GM12891 (cell line): ENCODE data around the gene XPC.
A peak's percentile ranks its signal among the peaks of the same experiment; 100 is the strongest.

Experiments
- DNase-seq: peaks from one replicate; pipeline ENCODE4 v3.0.0; 2011; ENCODE audit warnings: low spot score; ENCODE audit not compliant: insufficient read length
- FAIRE-seq: peaks from 2 replicates; lab custom pipeline; 2011; peaks lifted over from hg19 to GRCh38; lab: Jason Lieb, UNC
- PAX5 ChIP-seq: IDR thresholded peaks from 2 replicates; pipeline ENCODE4 v1.6.1; 2011; ENCODE audit warnings: low read length, moderate library complexity, mild to moderate bottlenecking; ENCODE audit not compliant: insufficient read depth, severe bottlenecking
- POLR2A ChIP-seq: IDR thresholded peaks from 2 replicates; pipeline ENCODE4 v1.6.1; 2011; ENCODE audit warnings: low read depth, low read length, control low read depth
- POLR2AphosphoS5 ChIP-seq: IDR thresholded peaks from 2 replicates; pipeline ENCODE4 v1.6.1; 2011; ENCODE audit warnings: low read depth, low read length, control low read depth
- POU2F2 ChIP-seq: IDR thresholded peaks from 2 replicates; pipeline ENCODE4 v1.6.1; 2011; ENCODE audit warnings: low read depth, mild to moderate bottlenecking, control low read depth, low read length, moderate library complexity
- SPI1 ChIP-seq: IDR thresholded peaks from 2 replicates; pipeline ENCODE4 v1.6.1; 2011; ENCODE audit warnings: low read depth, low read length, control low read depth
- TAF1 ChIP-seq: IDR thresholded peaks from 2 replicates; pipeline ENCODE4 v1.6.1; 2011; ENCODE audit warnings: low read depth, low read length, control low read depth

XPC gene

GRCh38 chr3:14188041-14188754 is 9.8 kb upstream of the XPC start:
- DNase-seq (no peak), FAIRE-seq (no peak)
- TF ChIP-seq POLR2A (no peak), POLR2AphosphoS5 (no peak)

DNA sequence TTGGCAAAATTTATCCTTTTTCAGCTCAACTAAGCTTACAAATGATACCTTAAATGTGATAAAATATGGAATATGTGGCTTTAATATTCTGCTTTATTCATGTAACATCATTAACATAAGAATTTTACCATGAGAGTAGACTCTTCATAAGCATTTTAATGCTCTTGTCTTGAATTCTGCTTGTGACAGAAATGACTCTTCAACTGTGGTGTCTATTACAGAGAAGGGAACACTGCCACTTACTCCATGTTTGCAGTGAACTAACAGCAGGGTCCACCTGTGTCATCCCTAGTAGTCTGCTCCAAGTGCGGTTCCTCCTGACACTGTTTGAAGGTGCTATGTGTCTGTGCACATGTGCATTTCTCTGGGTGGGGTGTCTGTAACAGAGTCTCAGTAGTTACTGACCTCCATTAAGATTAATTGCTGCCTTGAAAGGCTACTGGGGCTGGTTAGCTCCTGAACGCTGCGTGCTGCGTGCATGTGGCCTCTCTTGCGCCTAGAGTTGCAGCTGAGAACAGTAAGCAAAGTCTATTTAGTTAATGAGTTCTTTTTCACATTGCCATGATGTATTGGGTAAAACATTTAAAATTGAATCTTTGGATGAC is 8.6 kb upstream of the XPC start:
- no peak for FAIRE-seq
- TF ChIP-seq POLR2A (no peak), SPI1 (no peak), PAX5 (no peak), POU2F2 (no peak), POLR2AphosphoS5 (no peak), TAF1 (no peak)
- DNase-seq = no peak

DNA sequence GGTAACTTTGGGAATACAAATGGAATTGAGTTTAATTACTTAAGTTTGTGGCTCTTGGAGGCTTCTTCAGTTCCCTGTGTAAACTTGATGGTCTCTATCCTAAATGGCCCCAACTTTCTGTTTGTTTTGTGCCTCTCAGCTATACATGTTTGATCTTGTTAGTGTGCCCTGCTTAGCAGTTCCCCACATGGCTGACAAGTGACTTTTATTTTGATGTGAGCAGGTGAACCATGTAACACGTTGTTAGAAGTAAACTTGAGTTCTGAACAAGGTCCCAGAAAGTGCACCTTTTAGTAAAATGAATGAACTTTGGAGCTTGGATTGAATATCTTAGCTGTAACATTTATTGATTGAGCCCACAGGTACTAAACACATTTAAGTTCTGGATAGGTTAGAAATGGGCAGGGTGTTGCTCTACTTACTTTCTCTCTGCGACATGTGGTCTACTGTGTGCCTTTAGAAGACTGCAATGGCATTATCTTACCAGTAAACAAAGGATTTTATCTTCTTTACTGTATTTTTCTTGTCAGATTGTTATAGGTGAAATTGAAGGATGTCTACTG is 4.7 kb upstream of the XPC start:
- DNase-seq = no peak
- no peak for FAIRE-seq
- TF ChIP-seq POU2F2 (no peak), POLR2A (no peak), SPI1 (no peak), POLR2AphosphoS5 (no peak), PAX5 (no peak), TAF1 (no peak)

GRCh38 chr3:14181253-14181652 is 2.9 kb upstream of the XPC start:
- TF ChIP-seq POLR2AphosphoS5 (no peak), TAF1 (no peak), SPI1 (no peak), POU2F2 (no peak), POLR2A (no peak), PAX5 (no peak)
- no peak for DNase-seq
- FAIRE-seq = no peak

- no peak for TF ChIP-seq SPI1
- no peak for TF ChIP-seq POU2F2
- TF ChIP-seq TAF1 = no peak
- no peak for TF ChIP-seq POLR2A
- TF ChIP-seq PAX5 = no peak
- TF ChIP-seq POLR2AphosphoS5 = no peak
- DNase-seq = no peak
- no peak for FAIRE-seq
Observed at GRCh38 chr3:14179795-14180194, 1.4 kb upstream of the XPC start.

DNA sequence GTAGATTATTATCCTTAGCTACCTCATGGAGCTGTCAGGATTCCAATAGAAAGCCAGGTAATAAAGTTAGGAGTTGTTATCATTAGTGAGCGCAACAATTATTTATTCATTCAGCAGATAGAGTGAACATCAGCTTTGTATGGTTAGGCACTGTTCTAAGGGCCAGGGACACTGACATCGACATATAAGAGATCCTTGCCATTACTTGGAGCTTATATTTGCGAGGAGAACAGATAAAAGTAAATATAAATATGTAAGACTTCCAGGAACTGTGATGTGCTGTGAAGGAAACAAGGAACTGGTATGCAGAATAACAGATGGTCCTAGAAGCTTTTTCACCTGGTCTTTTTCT is 689 bp upstream of the XPC start:
- FAIRE-seq (no peak), DNase-seq (no peak)
- TF ChIP-seq SPI1 (no peak), PAX5 (no peak), POLR2A (no peak), POU2F2 (no peak), POLR2AphosphoS5 (no peak), TAF1 (no peak)

DNA sequence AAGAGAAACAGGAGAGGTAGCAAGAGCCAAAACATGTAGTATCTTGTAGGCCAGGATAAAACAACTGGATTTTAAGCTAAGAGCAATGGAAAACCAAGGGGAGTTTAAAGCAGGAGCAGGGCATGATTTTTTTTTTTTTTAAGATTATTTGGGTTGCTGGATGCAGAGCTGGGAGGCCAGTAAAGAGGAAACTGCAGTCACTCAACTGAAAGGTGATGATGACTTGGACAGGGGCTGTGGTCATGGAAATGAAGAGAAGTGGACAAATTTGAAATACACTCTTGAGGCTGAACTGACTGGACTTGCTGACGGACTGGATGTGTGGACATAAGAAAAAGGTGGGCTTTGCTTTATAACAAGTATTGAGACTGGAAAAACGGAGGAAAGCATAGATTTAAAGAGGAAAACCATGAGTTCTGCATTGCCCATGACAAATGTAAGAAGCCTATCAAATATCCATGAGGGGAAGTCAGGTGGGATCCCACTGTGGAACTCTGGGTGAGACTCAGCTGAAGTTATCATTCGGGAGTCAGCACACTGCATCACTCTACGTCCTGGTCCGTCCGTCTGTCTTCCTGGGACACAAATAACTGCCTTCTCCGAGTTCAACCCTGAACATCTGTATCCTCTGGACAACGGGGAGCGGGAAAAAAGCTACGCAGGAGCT is 688 bp downstream of the XPC start:
- DNase-seq (no peak), FAIRE-seq (no peak)
- TF ChIP-seq PAX5 = no peak
- TF ChIP-seq POLR2A = no peak; the same call in 1 of the 2 replicates
- TF ChIP-seq POU2F2 = no peak
- TF ChIP-seq POLR2AphosphoS5 = no peak
- no peak for TF ChIP-seq TAF1
- no peak for TF ChIP-seq SPI1

DNA sequence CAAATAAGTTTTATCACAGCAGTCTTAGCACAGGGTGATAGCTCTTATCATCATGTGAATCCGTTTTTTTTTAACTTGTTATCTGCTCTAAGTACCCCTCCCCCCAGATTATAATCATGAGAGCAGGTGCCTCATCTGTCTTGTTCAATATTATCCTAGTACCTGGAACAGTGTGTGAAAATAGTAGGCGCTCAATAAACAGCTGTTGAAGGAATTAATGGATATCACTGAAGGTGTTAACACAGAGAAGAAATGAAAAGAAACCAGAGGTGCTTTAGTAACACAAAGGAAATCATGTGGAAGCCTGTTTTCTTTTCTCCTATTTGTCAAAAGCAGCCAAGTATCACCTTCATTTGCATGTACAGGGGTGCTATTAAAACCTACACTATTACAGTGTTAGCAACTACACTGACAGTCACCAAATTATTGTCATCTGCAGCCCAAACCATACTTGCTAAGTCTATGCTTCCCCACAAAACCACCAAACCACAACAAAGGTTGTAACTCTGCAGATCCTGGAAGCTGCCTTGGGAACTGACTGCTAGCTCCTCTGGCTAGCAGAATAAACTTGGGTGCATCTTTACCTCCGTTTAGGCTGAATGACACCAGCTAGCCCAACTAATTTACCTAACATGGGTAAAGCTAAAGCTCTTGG is 2.9 kb downstream of the XPC start:
- DNase-seq (no peak), FAIRE-seq (peak; percentile 13)
- TF ChIP-seq POLR2A (no peak), SPI1 (no peak), TAF1 (no peak), POU2F2 (no peak), PAX5 (no peak), POLR2AphosphoS5 (no peak)

DNA sequence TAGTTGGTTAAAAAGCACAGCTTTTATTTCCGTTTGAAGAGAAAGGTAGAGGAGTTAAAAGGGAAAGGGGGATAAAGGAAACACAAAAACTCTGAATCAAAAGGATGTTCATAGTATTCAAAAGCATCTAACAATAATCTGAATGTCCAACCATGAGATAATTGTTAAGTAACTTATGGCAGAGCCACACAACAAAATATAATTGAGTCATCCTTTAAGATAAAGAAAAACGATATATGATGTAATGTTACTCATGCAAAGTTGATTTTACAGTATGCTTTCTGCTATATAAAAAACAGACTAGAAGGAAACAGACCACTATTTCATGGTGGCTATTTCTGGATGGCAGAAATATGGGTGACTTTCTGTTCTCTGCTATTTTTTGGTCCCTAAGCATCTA is 3.9 kb downstream of the XPC start:
- no peak for FAIRE-seq

More for the DNA sequence above, 3.9 kb downstream of the XPC start:
- DNase-seq = no peak
- TF ChIP-seq TAF1 (no peak), SPI1 (no peak), POLR2A (no peak), PAX5 (no peak), POU2F2 (no peak), POLR2AphosphoS5 (no peak)
